SK-N-SH (cell line): Measurements from ENCODE around the gene PRELP. TPM values are rescaled to one million over a fixed set of nuclear protein-coding genes. Genes with fewer than 3 reads are reported as not detected.

Source experiments
- CTCF ChIA-PET: fragments of 300-600, 350-600 bp; formaldehyde crosslinking; extraction: SDS; loops from one replicate; lab custom pipeline; 2021; lab: Yijun Ruan, JAX
- POLR2A ChIA-PET: fragments of 350-600 bp; sonication (Branson Sonifier 250); formaldehyde crosslinking; extraction: SDS; loops from one replicate; lab custom pipeline; 2020; ENCODE audit warnings: antibody characterized with exemption, inconsistent platforms; lab: Yijun Ruan, JAX
- DNase-seq: peaks from one replicate; pipeline ENCODE4 v3.0.0; 2012
- H2AFZ ChIP-seq: fragments of 200-600 bp; sonication (generic); 2 replicates; pipeline ENCODE4 v1.8.1; 2016; ENCODE audit warnings: antibody characterized with exemption, mild to moderate bottlenecking, low read depth
- H3F3A ChIP-seq: fragments of 200-600 bp; sonication (generic); replicated peaks from 2 replicates; pipeline ENCODE3; 2016; ENCODE audit warnings: antibody characterized with exemption, mild to moderate bottlenecking; ENCODE audit not compliant: insufficient read depth
- H3K27ac ChIP-seq, 2 experiments: fragments of 200-500 bp in 1 of 2; fragments of 200-600 bp in 1 of 2; sonication (Bioruptor generic) in 1 of 2; sonication (generic), shearing (Covaris generic) in 1 of 2; 2 replicates each; pipeline versions ENCODE4 v1.5.1 to v1.6.1; 2014 to 2016; ENCODE audit warnings: low read depth in 2 of 2, inconsistent platforms in 1 of 2, low read length in 1 of 2, mild to moderate bottlenecking in 1 of 2, mixed read lengths in 1 of 2
- H3K27me3 ChIP-seq: fragments of 200-600 bp; sonication (generic), shearing (Covaris generic); 2 replicates; pipeline ENCODE4 v1.6.1; 2016; ENCODE audit warnings: mixed run types; ENCODE audit not compliant: insufficient read depth
- H3K36me3 ChIP-seq, 2 experiments: fragments of 200-500 bp in 1 of 2; fragments of 200-600 bp in 1 of 2; sonication (Bioruptor generic) in 1 of 2; sonication (generic) in 1 of 2; replicated peaks in 1 of 2; 2 replicates each; pipeline versions ENCODE3 to v1.5.1; 2014 to 2016; ENCODE audit warnings: low read length in 1 of 2, mild to moderate bottlenecking in 1 of 2; ENCODE audit not compliant: insufficient read depth in 2 of 2, control insufficient read depth in 1 of 2
- H3K4me1 ChIP-seq, 2 experiments: fragments of 200-500 bp in 1 of 2; fragments of 200-600 bp in 1 of 2; sonication (Bioruptor generic) in 1 of 2; sonication (generic), shearing (Covaris generic) in 1 of 2; 2 replicates each; pipeline versions ENCODE4 v1.5.1 to v1.6.1; 2014 to 2016; ENCODE audit warnings: low read depth in 1 of 2, low read length in 1 of 2, mixed run types in 1 of 2; ENCODE audit not compliant: insufficient read depth in 2 of 2, control insufficient read depth in 1 of 2
- H3K4me2 ChIP-seq: fragments of 200-600 bp; sonication (generic), shearing (Covaris generic); 2 replicates; pipeline ENCODE4 v1.6.1; 2017; ENCODE audit warnings: mixed run types
- H3K4me3 ChIP-seq, 2 experiments: fragments of 200-500 bp in 1 of 2; fragments of 200-600 bp in 1 of 2; sonication (Bioruptor generic) in 1 of 2; sonication (generic), shearing (Covaris generic) in 1 of 2; 2 replicates each; pipeline versions ENCODE4 v1.5.1 to v1.8.1; 2014 to 2016; ENCODE audit warnings: low read depth in 2 of 2, inconsistent platforms in 1 of 2, low read length in 1 of 2, mild to moderate bottlenecking in 1 of 2, mixed read lengths in 1 of 2, moderate library complexity in 1 of 2
- H3K79me2 ChIP-seq: fragments of 200-600 bp; sonication (generic); 2 replicates; pipeline ENCODE4 v1.8.1; 2017; ENCODE audit warnings: mild to moderate bottlenecking; ENCODE audit not compliant: insufficient read depth
- H3K9ac ChIP-seq: fragments of 200-600 bp; sonication (generic); 2 replicates; pipeline ENCODE4 v1.6.1; 2017; ENCODE audit warnings: mixed run types
- H3K9me2 ChIP-seq: fragments of 200-600 bp; sonication (generic); 2 replicates; pipeline ENCODE4 v1.6.1; 2017; ENCODE audit warnings: mixed run types
- H3K9me3 ChIP-seq: fragments of 200-600 bp; sonication (generic); 2 replicates; pipeline ENCODE4 v1.6.1; 2017; ENCODE audit warnings: mixed run types, mild to moderate bottlenecking, moderate library complexity
- H4K20me1 ChIP-seq: fragments of 200-600 bp; sonication (generic); 2 replicates; pipeline ENCODE4 v1.6.1; 2017; ENCODE audit warnings: mild to moderate bottlenecking, mixed run types; ENCODE audit not compliant: insufficient read depth
- CHD2 ChIP-seq: fragments of 150-350 bp; IDR thresholded peaks from 2 replicates; pipeline ENCODE4 v1.6.1; 2018; ENCODE audit warnings: low read length; ENCODE audit not compliant: partially characterized antibody
- FOXJ3 ChIP-seq: sonication (generic); formaldehyde crosslinking; IDR thresholded peaks from 2 replicates; pipeline ENCODE4 v1.5.1; 2020; ENCODE audit warnings: mild to moderate bottlenecking, missing genetic modification reagents
- GABPA ChIP-seq: IDR thresholded peaks from 2 replicates; pipeline ENCODE4 v1.4.0; 2012; ENCODE audit warnings: low read depth, mild to moderate bottlenecking
- JUND ChIP-seq: IDR thresholded peaks from 2 replicates; pipeline ENCODE4 v1.4.0; 2012
- MXI1 ChIP-seq: IDR thresholded peaks from 2 replicates; pipeline ENCODE4 v1.6.1; 2012; ENCODE audit warnings: mild to moderate bottlenecking, low read depth, low read length, improper control_type of control experiment
- NRF1 ChIP-seq: IDR thresholded peaks from 2 replicates; pipeline ENCODE4 v1.6.1; 2012; ENCODE audit warnings: low read depth, mild to moderate bottlenecking, low read length
- RAD21 ChIP-seq: IDR thresholded peaks from 2 replicates; pipeline ENCODE4 v1.6.1; 2012; ENCODE audit warnings: mild to moderate bottlenecking, low read length
- RXRA ChIP-seq: IDR thresholded peaks from 2 replicates; pipeline ENCODE4 v1.4.0; 2012; ENCODE audit warnings: low read depth, mild to moderate bottlenecking, borderline replicate concordance
- SIN3A ChIP-seq: IDR thresholded peaks from 2 replicates; pipeline ENCODE4 v1.6.1; 2012; ENCODE audit warnings: low read depth, mild to moderate bottlenecking, low read length, moderate library complexity, borderline replicate concordance
- TEAD4 ChIP-seq: IDR thresholded peaks from 2 replicates; pipeline ENCODE4 v1.4.0; 2012; ENCODE audit warnings: mild to moderate bottlenecking, borderline replicate concordance; ENCODE audit not compliant: insufficient read depth
- WGBS: methylation state at CpG from one replicate; pipeline ENCODE4 v1.1.6; 2017; ENCODE audit warnings: low lambda C conversion rate; 5-methylcytosine and 5-hydroxymethylcytosine counted together
- polyA plus RNA-seq, 3 experiments: library from polyadenylated mRNA; depleted of rRNA; stranded (reverse); fragments of >200 nt; gene quantifications; 2 replicates each; pipeline ENCODE4 v1.2.3, GENCODE V29; 2012
- TF ChIP-seq, protein P1 (sequence below): IDR thresholded peaks from 2 replicates; pipeline ENCODE4; 2012
- TF ChIP-seq, protein P2 (sequence below): fragments of 150-350 bp; IDR thresholded peaks from 2 replicates; pipeline ENCODE4 v1.6.1; 2017; ENCODE audit warnings: antibody characterized with exemption, low read length, low read depth, borderline replicate concordance
- TF ChIP-seq, protein P3 (sequence below): IDR thresholded peaks from 2 replicates; pipeline ENCODE4 v1.4.0; 2012; ENCODE audit warnings: low read depth
- TF ChIP-seq, protein P4 (sequence below): fragments of 200-600 bp; sonication (generic); IDR thresholded peaks from 2 replicates; pipeline ENCODE4 v1.6.1; 2017; ENCODE audit warnings: antibody characterized with exemption, mild to moderate bottlenecking, moderate library complexity
- TF ChIP-seq, protein P5 (sequence below): fragments of 150-350 bp; IDR thresholded peaks from 2 replicates; pipeline ENCODE4 v1.6.1; 2016; ENCODE audit warnings: mild to moderate bottlenecking, low read depth, low read length

The PRELP gene
- polyA plus RNA-seq, 1 of the 3 experiments (the other 2 are of a cell fraction) = 0.48 TPM

DNA sequence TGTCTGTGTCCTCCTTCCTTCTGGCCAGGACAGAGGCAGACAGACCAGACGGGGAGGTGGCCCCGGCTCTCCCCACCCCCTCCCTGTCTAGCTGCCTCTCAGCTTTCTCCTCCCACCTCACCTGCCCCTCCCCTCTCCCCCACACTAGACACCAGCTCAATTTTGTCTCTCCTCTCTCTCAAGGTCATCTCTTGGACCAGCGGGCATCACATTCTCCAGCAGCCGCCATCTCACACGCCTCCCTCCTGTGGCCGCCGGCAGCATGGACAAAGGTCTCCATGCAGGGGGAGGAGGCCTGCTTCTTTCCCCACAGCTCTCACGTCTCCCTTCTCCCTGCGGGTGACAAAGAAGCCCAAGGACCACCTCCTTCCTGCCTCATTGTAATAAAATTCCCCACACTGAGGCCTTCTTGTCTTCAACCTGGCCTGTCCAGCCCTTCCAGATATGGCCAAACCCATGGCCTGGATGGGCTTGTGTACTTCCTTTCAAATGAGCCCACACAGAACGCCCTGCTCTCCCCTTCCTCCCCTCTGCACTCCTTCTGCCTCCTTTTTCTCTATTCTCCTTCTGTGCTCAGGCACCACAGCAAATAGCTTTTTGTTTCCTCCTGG is 33.0 kb downstream of the PRELP start:
- TF ChIP-seq, protein P1, sequence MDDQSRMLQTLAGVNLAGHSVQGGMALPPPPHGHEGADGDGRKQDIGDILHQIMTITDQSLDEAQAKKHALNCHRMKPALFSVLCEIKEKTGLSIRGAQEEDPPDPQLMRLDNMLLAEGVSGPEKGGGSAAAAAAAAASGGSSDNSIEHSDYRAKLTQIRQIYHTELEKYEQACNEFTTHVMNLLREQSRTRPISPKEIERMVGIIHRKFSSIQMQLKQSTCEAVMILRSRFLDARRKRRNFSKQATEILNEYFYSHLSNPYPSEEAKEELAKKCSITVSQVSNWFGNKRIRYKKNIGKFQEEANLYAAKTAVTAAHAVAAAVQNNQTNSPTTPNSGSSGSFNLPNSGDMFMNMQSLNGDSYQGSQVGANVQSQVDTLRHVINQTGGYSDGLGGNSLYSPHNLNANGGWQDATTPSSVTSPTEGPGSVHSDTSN = no peak
- TF ChIP-seq, protein P2, sequence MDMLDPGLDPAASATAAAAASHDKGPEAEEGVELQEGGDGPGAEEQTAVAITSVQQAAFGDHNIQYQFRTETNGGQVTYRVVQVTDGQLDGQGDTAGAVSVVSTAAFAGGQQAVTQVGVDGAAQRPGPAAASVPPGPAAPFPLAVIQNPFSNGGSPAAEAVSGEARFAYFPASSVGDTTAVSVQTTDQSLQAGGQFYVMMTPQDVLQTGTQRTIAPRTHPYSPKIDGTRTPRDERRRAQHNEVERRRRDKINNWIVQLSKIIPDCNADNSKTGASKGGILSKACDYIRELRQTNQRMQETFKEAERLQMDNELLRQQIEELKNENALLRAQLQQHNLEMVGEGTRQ = no peak
- TF ChIP-seq CHD2 = no peak
- TF ChIP-seq, protein P3, sequence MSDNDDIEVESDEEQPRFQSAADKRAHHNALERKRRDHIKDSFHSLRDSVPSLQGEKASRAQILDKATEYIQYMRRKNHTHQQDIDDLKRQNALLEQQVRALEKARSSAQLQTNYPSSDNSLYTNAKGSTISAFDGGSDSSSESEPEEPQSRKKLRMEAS = no peak
- TF ChIP-seq FOXJ3 (CRISPR knock-in tag) = no peak
- TF ChIP-seq, protein P4, sequence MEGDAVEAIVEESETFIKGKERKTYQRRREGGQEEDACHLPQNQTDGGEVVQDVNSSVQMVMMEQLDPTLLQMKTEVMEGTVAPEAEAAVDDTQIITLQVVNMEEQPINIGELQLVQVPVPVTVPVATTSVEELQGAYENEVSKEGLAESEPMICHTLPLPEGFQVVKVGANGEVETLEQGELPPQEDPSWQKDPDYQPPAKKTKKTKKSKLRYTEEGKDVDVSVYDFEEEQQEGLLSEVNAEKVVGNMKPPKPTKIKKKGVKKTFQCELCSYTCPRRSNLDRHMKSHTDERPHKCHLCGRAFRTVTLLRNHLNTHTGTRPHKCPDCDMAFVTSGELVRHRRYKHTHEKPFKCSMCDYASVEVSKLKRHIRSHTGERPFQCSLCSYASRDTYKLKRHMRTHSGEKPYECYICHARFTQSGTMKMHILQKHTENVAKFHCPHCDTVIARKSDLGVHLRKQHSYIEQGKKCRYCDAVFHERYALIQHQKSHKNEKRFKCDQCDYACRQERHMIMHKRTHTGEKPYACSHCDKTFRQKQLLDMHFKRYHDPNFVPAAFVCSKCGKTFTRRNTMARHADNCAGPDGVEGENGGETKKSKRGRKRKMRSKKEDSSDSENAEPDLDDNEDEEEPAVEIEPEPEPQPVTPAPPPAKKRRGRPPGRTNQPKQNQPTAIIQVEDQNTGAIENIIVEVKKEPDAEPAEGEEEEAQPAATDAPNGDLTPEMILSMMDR = no peak
- TF ChIP-seq GABPA = no peak
- TF ChIP-seq RAD21 = no peak
- no peak for TF ChIP-seq TEAD4
- TF ChIP-seq, protein P5, sequence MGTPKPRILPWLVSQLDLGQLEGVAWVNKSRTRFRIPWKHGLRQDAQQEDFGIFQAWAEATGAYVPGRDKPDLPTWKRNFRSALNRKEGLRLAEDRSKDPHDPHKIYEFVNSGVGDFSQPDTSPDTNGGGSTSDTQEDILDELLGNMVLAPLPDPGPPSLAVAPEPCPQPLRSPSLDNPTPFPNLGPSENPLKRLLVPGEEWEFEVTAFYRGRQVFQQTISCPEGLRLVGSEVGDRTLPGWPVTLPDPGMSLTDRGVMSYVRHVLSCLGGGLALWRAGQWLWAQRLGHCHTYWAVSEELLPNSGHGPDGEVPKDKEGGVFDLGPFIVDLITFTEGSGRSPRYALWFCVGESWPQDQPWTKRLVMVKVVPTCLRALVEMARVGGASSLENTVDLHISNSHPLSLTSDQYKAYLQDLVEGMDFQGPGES = no peak
- no peak for TF ChIP-seq JUND
- no peak for TF ChIP-seq RXRA
- no peak for TF ChIP-seq NRF1
- TF ChIP-seq SIN3A = no peak
- TF ChIP-seq MXI1 = no peak
- no peaks in the 10 kb centered on the region for H3K9me2 ChIP-seq
- peak overlapping the region; percentile 7; the same call in 1 of the 2 replicates for H3K4me2 ChIP-seq
- no peak overlapping the region; the same call in 1 of the 2 replicates for H3K9ac ChIP-seq
- 96% methylated on average over 10 of the region's 10 CpGs for WGBS
- peaks cover 38 to 45% of the 10 kb centered on the region in 2 experiments for H3K4me1 ChIP-seq
- H4K20me1 ChIP-seq = no peaks in the 10 kb centered on the region
- H3K36me3 ChIP-seq = no peaks in the 10 kb centered on the region
- H3K79me2 ChIP-seq = peaks cover 4% of the 10 kb centered on the region; the same call in 1 of the 2 replicates
- no peaks in the 10 kb centered on the region for H3K27me3 ChIP-seq
- ChIA-PET POLR2A (interaction anchor here (0.7 to 1.9 kb wide), 2 partner anchors 48 to 143 kb away, joined by 4 read pairs; no protein-coding TSS in a partner anchor), CTCF (interaction anchor here (0.8 to 11.2 kb wide), 12 partner anchors 13 to 241 kb away, joined by 3 to 222 read pairs (median 4); partner anchors contain the start of genes ATP2B4 and OPTC)
- H3K4me3 ChIP-seq = no peak overlapping the region
- peaks cover 13% of the 10 kb centered on the region for H3F3A ChIP-seq
- peak overlapping the region; percentile 60 to 63 for H3K27ac ChIP-seq
- peak overlapping the region; percentile 7; the same call in 1 of the 2 replicates for H2AFZ ChIP-seq
- H3K9me3 ChIP-seq = no peaks in the 10 kb centered on the region
- no peak for DNase-seq
